NB4 (cell line): ENCODE data around the gene NTRK2.

Experiments used
- MYC ChIP-seq: IDR thresholded peaks from 2 replicates; pipeline ENCODE4 v1.6.1; 2011; ENCODE audit warnings: low read depth, low read length
- POLR2A ChIP-seq: IDR thresholded peaks from 2 replicates; pipeline ENCODE4 v1.6.1; 2011; ENCODE audit warnings: mild to moderate bottlenecking; ENCODE audit not compliant: insufficient read length; ENCODE audit errors: extremely low read depth
- TF ChIP-seq, protein P1 (sequence below): IDR thresholded peaks from one replicate; pipeline ENCODE4 v1.5.1; 2012; ENCODE audit warnings: low read depth, low read length
- TF ChIP-seq, protein P2 (sequence below): IDR thresholded peaks from 2 replicates; pipeline ENCODE4 v1.6.1; 2011; ENCODE audit warnings: low read depth, low read length

DNA sequence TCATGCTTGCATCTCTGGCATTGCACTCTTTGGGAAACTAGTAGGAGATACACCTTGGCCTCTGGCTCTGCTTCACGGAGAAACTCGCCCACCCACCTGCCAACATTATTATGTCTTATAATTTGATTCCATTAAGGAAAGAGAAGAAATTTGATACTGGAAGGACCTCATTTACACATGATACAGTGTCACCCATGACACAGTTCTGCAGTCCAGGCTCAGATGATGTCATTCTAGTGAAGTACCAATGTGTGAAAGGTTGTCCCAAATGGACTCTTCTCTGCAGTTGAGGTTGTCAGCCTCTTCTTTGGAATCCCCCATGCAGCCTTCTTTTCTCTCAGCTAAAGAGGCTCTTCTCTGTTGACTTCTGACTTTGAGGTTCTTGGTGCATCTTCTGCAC is 329.1 kb downstream of the NTRK2 start:
- TF ChIP-seq, protein P1, sequence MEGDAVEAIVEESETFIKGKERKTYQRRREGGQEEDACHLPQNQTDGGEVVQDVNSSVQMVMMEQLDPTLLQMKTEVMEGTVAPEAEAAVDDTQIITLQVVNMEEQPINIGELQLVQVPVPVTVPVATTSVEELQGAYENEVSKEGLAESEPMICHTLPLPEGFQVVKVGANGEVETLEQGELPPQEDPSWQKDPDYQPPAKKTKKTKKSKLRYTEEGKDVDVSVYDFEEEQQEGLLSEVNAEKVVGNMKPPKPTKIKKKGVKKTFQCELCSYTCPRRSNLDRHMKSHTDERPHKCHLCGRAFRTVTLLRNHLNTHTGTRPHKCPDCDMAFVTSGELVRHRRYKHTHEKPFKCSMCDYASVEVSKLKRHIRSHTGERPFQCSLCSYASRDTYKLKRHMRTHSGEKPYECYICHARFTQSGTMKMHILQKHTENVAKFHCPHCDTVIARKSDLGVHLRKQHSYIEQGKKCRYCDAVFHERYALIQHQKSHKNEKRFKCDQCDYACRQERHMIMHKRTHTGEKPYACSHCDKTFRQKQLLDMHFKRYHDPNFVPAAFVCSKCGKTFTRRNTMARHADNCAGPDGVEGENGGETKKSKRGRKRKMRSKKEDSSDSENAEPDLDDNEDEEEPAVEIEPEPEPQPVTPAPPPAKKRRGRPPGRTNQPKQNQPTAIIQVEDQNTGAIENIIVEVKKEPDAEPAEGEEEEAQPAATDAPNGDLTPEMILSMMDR, result no peak
- TF ChIP-seq, protein P2, sequence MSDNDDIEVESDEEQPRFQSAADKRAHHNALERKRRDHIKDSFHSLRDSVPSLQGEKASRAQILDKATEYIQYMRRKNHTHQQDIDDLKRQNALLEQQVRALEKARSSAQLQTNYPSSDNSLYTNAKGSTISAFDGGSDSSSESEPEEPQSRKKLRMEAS, result no peak
- no peak for TF ChIP-seq POLR2A
- TF ChIP-seq MYC, result no peak
